ENCODE data around the gene ZNF485. TPM values are rescaled to one million over a fixed set of nuclear protein-coding genes. Genes with fewer than 3 reads are reported as not detected.

The ZNF485 gene
- 8.4 and 9.5 TPM in 2 replicates for total RNA-seq
- 11.0 TPM for total RNA-seq (2013)
- polyA plus RNA-seq: 2.2 and 4.8 TPM in 2 replicates
- 2.6 and 4.1 TPM in 2 replicates for polyA minus RNA-seq

- Mint-ChIP-seq H3K4me3 (peak within 1 kb of the TSS; percentile 78), H3K4me1 (peaks cover 18% of the 10 kb centered on the region), H3K27me3 (peaks cover 4% of the 10 kb centered on the region), H3K9me3 (ENCODE audit: insufficient read depth) (no peaks in the 10 kb centered on the region), H3K27ac (peak within 1 kb of the TSS; percentile 72)
- ChIA-PET POLR2A (interaction anchor here (0.6 kb wide), 1 partner anchor 9 kb away, joined by 6 read pairs; no protein-coding TSS in a partner anchor), CTCF (no interaction called here)
- no peaks in the 10 kb centered on the region for H3K27me3 ChIP-seq (replicated peaks in 1 of 4; ENCODE audit: control extremely low read depth in 1 of 4, control insufficient read depth in 3 of 4, insufficient read depth in 4 of 4, low read length in 3 of 4)
- H3K9me3 ChIP-seq (ENCODE audit: control extremely low read depth in 1 of 3, control insufficient read depth in 2 of 3, insufficient read depth in 1 of 3, low read length in 2 of 3): peaks cover 0 to 3% (median 3%) of the 10 kb centered on the region in 3 donors
- ATAC-seq (ENCODE audit: low read depth) (peak; percentile 95), DNase-seq (peak; percentile 71)
- peaks cover 10% of the 10 kb centered on the region in 2 donors for H3K4me1 ChIP-seq (ENCODE audit: control insufficient read depth in 2 of 2, insufficient read depth in 2 of 2, low read length in 2 of 2)
- peak within 1 kb of the TSS in 1 of 2 donors; percentile 56 for H3K27ac ChIP-seq (ENCODE audit: low read length in 2 of 2)
- H2AFZ ChIP-seq (ENCODE audit: insufficient read depth, low read depth, low read length, poor library complexity, severe bottlenecking): peak within 1 kb of the TSS; percentile 95
- no peaks in the 10 kb centered on the region for H4K20me1 ChIP-seq (ENCODE audit: control insufficient read depth, insufficient read depth, low read length, poor library complexity, severe bottlenecking)
- peaks cover 3 to 4% of the 10 kb centered on the region in 2 experiments for H3K36me3 ChIP-seq (replicated peaks in 1 of 2; ENCODE audit: control extremely low read depth in 1 of 2, control insufficient read depth in 1 of 2, extremely low read depth in 1 of 2, insufficient read depth in 2 of 2, low read length in 1 of 2)
- H3K4me2 ChIP-seq (replicated peaks; ENCODE audit: low read depth, low read length, poor library complexity, severe bottlenecking): peak within 1 kb of the TSS; percentile 91
- TF ChIP-seq EZH2 (IDR thresholded peaks at IDR 0.05; ENCODE audit: borderline replicate concordance, insufficient read depth, low read depth, low read length, poor library complexity, severe bottlenecking) (no peak), CTCF (IDR thresholded peaks at IDR 0.05) (no peak)
- peak within 1 kb of the TSS; percentile 49 to 86 (median 71) for H3K4me3 ChIP-seq (ENCODE audit: control extremely low read depth in 1 of 5, extremely low read depth in 1 of 5, insufficient read depth in 1 of 5, low read depth in 2 of 5, low read length in 4 of 5)
- intact Hi-C loops (cut with micrococcal nuclease): loop anchor here (1.0 kb wide), 3 partner anchors 32 to 1054 kb away; partner anchors contain the start of genes ZNF239 and ZNF32
- 6% methylated on average over 56 of the region's 58 CpGs for WGBS (ENCODE audit: insufficient coverage)
- H3K9ac ChIP-seq (ENCODE audit: low read length): peak within 1 kb of the TSS; percentile 80
- H3K79me2 ChIP-seq (ENCODE audit: control insufficient read depth, insufficient read depth, low read length): peaks cover 18% of the 10 kb centered on the region
Measured at GRCh38 chr10:43606323-43607198, at the start of gene ZNF485. Gene ZNF485 (plus strand): TSS chr10:43606438. CDS start chr10:43607051, 613 bp downstream.

- CTCF ChIA-PET: interaction anchor here (1.0 kb wide), 1 partner anchor 67 kb away, joined by 3 read pairs; no protein-coding TSS in a partner anchor
- H3K36me3 ChIP-seq (replicated peaks in 1 of 2; ENCODE audit: control extremely low read depth in 1 of 2, control insufficient read depth in 1 of 2, extremely low read depth in 1 of 2, insufficient read depth in 2 of 2, low read length in 1 of 2): peaks cover 8 to 13% of the 10 kb centered on the region in 2 experiments
- no peaks in the 10 kb centered on the region for H4K20me1 ChIP-seq (ENCODE audit: control insufficient read depth, insufficient read depth, low read length, poor library complexity, severe bottlenecking)
- H3K4me3 ChIP-seq (ENCODE audit: control extremely low read depth in 1 of 5, extremely low read depth in 1 of 5, insufficient read depth in 1 of 5, low read depth in 2 of 5, low read length in 4 of 5): no peak overlapping the region
- H2AFZ ChIP-seq (ENCODE audit: insufficient read depth, low read depth, low read length, poor library complexity, severe bottlenecking): no peak overlapping the region
- Mint-ChIP-seq H3K9me3 (ENCODE audit: insufficient read depth) (peaks cover 27% of the 10 kb centered on the region), H3K27me3 (no peaks in the 10 kb centered on the region), H3K27ac (no peak overlapping the region), H3K4me3 (no peak overlapping the region), H3K4me1 (no peaks in the 10 kb centered on the region)
- no peaks in the 10 kb centered on the region for H3K79me2 ChIP-seq (ENCODE audit: control insufficient read depth, insufficient read depth, low read length)
- H3K9me3 ChIP-seq (ENCODE audit: control extremely low read depth in 1 of 3, control insufficient read depth in 2 of 3, insufficient read depth in 1 of 3, low read length in 2 of 3): peaks cover 11 to 31% (median 20%) of the 10 kb centered on the region in 3 donors
- H3K4me1 ChIP-seq (ENCODE audit: control insufficient read depth in 2 of 2, insufficient read depth in 2 of 2, low read length in 2 of 2): no peaks in the 10 kb centered on the region
- 100% methylated on average over 2 of the region's 4 CpGs for WGBS (ENCODE audit: insufficient coverage)
- no peak for DNase-seq
- no peak for ATAC-seq (ENCODE audit: low read depth)
- H3K27me3 ChIP-seq (replicated peaks in 1 of 4; ENCODE audit: control extremely low read depth in 1 of 4, control insufficient read depth in 3 of 4, insufficient read depth in 4 of 4, low read length in 3 of 4): no peaks in the 10 kb centered on the region
- no peak overlapping the region for H3K27ac ChIP-seq (ENCODE audit: low read length in 2 of 2)
- POLR2A ChIA-PET: no interaction called here
- no peak overlapping the region for H3K4me2 ChIP-seq (replicated peaks; ENCODE audit: low read depth, low read length, poor library complexity, severe bottlenecking)
- no peak overlapping the region for H3K9ac ChIP-seq (ENCODE audit: low read length)
- intact Hi-C loops (cut with micrococcal nuclease): no loop called here
- TF ChIP-seq CTCF (IDR thresholded peaks at IDR 0.05): no peak
- TF ChIP-seq EZH2 (IDR thresholded peaks at IDR 0.05; ENCODE audit: borderline replicate concordance, insufficient read depth, low read depth, low read length, poor library complexity, severe bottlenecking): no peak
Measured at GRCh38 chr10:43557214-43557613, 49.0 kb upstream of the ZNF485 start.

All from B cell (primary cell).